ENCODE measurements around the gene C11orf71.

The C11orf71 gene

DNA sequence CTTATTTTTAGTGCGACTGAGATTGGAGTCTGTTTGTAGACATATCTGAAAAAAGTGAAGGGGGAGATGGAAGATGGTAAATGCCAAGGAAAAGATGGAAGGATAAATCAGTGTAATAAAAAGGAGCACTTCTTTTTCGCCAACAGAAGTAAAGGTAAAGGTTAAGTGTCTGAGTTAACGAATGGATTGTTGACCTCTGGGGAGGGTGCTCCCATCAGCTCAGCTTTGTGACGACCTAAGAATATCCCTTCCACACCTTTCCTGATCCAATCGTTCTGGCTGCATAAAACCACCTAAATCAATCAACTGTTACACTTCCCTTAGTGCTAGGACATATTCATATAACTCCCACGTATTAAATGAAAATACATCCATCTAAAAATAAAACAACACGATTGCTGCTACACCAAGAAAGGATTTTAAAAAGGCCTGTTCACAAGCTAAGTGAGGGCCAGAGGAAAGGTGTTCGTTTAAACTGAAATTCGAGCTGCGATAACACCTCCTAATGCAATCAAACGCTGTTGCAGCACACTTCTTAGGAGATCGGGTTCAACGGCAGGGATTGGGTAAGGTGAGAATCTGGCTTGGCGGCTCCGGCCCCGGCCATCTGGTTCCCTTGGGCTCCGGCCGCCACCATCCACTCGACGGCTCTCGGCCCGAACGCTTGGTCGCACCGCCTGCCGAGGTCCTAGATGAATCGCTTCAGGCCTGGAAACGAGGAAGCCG, 658 bp downstream of the C11orf71 start:
- DNase-seq (ENCODE audit: low read depth) = no peak

DNA sequence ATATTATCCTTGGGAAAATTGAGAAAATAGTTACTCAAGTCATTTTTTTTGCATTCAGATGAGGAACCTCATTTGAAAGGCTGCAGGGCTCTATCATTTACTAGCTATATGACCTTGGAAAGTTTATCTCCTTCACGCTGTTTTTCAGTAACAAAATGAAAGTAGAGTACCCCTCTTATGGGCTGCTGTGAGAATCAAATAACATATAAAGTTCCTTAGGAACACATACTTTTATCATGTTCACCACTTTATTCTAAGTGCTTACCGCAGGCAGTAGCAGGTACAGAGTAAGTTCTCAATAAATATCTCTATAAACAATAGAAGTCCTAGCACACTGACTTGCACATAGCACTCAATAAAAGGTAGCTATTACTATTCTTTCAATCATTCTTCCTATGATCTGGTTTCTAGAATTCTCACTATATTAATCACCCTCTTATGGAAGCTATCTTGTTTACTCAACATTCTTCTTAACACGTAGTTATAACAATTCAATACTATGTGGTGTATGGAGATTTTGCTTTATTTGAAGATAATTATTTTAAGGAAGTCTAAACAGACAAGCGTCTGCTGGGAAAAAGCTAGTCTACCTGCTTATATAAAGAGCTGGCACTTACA, 1.9 kb downstream of the C11orf71 start:
- no peak for DNase-seq (ENCODE audit: low read depth)

DNA sequence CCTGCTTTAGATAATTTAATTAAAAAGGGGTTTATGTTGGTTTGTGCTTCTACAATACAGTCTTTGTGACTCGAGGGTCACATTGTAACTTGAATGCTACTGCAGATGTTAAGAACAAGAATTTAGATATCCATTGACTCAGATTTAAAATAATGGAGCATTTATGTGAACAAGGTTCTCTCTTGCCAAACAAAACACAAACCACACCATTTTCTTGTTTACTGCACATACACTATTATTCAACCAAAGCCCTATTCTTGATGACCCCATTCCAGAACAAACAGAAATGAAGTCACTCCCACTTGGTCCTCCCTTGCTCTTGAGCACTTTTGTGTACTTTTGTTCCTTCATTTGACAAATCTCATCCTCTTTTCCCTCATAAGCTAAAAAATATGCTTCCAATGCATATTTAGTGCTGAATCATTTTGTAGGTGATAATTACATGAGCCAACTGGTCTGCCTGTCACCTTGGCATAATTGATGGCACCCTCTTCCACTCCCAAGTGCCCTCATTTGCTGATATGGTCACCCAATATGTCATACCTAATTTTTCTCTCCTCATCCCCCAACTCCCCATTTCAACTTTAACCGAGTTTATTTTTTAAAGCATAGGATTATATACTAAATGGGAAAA, 2.8 kb downstream of the C11orf71 start:
- DNase-seq (ENCODE audit: low read depth) = no peak

DNA sequence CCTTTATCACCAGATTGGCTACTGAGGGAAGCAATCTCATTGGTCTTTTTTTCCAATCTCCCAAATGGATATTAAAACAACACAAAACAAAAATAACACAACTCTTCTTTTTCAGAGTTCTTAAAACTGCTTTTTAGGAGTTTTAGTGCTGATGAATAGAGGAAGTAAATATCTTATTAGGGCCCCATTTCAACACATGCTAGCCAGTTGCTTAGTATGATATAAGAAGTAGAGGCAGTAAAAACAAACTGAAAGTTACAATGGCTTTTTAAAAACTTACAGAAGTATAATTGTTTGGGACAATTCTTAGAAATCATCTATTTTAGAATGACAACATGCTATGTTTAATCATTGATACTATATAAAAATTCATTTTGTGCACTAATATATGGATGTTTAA, 3.4 kb downstream of the C11orf71 start:
- no peak for DNase-seq (ENCODE audit: low read depth)

DNA sequence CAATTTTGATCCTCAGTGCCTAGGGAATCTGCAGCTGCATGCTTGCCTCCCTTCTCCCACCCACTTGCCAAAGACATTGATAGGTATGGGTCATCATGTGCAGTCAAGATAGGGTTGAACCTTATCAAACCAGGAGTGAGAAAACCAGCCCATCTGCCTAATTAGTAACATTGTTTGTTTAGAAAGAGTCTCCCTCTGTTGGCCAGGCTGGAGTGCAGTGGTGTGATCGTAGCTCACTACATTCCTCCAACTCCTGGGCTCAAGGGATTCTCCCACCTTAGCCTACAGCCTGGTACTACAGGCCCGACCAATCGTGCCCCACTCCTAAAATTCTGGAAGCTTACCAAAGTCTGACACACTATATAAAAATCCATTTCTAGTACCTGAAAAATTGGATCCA, 4.6 kb downstream of the C11orf71 start:
- no peak for DNase-seq (ENCODE audit: low read depth)

DNA sequence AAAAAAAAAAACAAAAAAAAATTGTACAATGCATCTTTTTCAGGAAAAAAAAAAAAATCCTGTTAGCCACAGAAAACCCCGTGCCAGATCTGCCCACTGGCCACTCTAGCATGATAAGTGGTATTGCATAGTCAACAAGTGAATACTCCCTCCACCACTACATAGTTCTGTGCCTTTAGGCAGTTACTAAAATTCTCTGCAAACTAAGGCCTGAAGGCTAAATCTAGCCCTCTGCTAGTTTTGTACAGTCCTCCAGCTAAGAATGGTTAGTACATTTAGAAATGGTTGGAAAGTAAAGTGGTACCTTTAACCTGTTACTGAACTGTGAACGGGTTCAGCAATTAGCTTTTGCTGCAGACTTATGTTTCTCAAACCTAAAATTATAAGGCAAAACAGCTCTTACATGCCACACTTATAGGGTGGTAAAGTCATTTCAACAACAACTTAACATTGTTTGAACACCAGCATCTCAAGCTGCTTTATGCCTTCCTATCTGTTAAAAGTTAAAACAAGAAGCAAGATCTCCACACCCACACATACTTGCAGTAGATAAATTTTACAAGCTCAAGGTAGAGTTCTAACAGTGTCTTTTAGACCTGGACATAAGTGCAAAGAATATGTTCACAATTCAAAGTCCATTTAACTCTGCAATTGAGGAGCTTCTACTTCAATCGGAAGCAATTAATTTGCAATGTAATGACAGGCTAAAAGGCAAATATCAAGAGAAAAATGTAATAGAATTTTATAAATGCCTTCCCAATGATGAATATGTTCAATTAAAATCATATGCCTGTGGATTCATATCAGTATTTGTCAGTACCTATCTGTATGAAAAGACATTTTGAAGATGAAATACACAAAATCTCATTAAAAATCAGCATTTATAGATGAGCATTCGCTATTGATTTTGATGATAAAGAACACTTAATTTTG, 7.3 kb downstream of the C11orf71 start:
- DNase-seq (ENCODE audit: low read depth) = no peak

DNA sequence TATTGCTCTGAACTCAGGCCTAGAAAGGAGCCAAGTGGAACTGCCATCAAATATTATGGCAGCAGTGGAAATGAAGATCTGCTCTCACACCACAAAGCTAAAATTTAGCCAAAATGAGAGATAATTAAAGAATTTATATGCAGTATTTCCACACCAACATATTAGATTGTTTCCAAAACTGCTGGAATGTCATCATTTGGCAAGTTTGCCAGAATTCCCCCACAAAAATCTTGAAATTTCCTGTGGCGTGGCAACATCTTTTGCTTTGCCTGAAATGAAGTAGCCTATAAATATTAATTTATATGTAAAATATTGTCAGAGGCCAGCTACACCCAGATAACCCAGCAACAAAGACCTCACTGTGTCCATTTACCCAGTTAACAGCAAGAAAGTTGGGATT, 13.8 kb downstream of the C11orf71 start:
- DNase-seq (ENCODE audit: low read depth) = no peak

DNA sequence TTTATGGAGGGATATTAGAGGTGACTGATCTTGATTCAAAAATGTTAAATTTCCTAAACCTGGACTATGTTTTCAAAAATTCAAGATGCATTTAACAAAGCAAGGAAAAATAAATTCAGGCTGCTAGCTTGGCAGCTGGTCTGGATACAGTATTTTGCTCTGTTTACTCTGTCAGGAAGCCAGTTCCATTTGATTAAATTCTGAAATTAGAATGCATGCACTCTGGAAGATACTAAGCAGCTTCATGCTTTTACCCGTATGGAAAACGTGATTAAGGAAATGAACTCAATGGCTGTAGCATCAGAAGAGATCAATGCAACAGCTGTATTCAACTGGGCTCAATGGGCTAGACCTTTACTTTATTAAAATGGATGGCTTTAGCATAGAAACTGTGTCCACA, 14.2 kb downstream of the C11orf71 start:
- DNase-seq (ENCODE audit: low read depth) = no peak

DNA sequence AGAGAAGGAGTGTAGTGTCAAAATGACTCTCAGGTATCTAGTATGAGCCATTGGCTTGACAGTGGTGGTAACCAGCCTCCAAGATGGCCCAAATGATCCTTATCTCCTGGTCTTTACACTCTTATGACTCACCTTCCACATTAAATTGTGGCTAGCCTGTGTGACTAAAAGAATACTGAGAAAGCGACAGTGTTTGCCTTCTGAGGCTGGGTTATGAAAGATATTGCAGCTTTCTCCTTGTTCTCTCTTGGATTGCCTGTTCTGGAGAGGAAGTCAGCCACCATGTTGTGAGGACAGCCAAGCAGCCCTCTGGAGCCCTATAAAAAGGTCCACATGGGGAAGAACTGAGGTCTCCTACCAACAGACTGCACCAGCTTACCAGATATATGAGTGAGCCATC, 15.8 kb downstream of the C11orf71 start:
- DNase-seq (ENCODE audit: low read depth) = no peak

DNA sequence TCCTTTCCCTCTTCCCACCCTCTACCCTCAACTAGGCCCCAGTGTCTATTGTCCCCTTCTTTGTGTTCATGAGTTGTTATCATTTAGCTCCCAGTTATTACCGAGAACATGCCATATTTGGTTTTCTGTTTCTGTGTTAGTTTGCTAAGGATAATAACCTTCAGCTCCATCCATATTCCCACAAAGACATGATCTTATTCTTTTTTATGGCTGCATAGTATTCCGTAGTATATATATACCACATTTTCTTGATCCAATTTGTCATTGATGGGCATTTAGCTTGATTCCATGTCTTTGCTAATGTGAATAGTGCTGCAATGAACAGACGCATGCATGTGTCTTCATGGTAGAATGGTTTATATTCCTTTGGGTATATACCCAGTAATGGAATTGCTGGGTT, 17.8 kb downstream of the C11orf71 start:
- no peak for DNase-seq (ENCODE audit: low read depth)

DNA sequence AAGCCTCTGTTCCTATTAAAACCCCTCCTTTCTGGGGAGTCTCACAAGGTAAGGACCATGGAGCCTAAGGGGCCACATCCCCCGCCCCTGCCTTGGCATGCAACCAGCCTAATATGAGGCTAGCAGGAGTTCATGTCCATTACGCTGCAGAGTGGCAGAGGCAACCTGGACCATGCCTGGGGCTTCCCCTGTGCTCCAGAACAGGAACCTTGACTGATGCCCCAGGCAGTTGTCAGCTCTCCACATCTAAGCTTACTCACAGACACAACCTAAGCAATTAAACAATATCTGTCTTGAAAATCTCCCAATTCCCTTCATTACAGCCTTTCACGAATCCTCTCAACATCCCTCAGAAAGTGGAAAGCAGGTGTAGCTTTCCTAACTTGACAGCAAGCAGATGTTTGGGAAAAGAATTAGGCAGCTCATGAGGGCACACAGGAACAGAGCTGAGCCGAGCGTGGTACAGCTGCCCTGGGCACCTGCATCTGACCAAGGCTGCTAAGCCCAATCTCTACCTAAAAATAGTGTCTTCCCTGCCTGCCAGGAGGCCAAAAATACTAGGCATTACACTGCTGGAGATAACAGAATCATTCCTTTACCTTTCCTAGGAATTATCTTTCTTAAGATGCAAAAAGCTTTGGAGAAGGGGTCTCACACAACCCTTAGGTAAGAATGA, 20.8 kb downstream of the C11orf71 start:
- no peak for DNase-seq (ENCODE audit: low read depth)

DNA sequence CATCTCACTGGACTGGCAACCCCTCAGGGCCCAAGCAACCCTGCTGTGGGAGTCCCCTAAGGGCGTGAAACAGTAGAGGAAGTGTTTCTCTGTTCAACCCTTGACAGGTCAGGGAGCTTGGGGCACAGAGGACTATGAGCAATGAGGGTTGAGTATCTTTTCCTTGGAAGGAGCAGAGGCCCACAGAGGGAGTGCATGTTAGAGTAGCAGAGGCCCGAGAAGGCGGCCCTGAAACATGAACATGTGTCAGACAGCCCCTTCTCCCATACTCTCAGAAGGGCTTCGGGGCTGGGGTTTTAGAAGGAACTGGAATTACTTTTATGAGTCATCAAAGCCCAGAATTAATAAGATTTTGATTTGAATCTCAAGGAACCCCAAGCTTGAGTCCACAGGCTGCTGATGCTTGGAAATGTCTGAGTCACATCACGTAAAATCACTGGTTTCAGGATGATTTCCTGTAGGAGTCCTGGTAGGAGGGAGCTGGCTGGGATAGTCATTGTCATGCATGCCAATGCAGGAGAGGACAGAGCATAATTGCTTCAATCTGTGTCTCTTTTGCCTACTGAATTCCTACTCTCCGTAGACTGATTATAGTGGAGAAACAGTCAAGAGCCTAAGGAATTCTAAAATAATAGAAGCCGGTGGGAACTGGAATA, 22.6 kb downstream of the C11orf71 start:
- DNase-seq (ENCODE audit: low read depth) = no peak

DNA sequence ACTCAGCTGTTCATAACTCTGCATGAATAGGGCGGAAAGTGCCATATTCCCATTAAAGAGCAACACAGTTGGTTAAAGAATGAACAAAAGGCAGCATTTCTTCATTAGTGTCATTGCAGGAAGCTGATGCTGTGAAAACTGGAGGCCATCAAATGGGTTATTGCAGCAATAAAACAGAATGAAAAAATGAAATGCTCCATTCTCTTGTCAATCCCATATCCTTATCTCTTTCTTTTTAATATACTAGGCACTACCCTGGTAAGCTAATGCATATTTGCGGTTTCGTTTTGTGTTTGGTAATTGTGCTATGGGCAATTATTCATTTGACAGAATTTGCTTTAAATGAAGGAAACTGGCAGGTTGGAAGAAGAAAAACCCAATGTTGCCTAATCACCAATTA, 25.3 kb downstream of the C11orf71 start:
- DNase-seq (ENCODE audit: low read depth) = no peak

DNA sequence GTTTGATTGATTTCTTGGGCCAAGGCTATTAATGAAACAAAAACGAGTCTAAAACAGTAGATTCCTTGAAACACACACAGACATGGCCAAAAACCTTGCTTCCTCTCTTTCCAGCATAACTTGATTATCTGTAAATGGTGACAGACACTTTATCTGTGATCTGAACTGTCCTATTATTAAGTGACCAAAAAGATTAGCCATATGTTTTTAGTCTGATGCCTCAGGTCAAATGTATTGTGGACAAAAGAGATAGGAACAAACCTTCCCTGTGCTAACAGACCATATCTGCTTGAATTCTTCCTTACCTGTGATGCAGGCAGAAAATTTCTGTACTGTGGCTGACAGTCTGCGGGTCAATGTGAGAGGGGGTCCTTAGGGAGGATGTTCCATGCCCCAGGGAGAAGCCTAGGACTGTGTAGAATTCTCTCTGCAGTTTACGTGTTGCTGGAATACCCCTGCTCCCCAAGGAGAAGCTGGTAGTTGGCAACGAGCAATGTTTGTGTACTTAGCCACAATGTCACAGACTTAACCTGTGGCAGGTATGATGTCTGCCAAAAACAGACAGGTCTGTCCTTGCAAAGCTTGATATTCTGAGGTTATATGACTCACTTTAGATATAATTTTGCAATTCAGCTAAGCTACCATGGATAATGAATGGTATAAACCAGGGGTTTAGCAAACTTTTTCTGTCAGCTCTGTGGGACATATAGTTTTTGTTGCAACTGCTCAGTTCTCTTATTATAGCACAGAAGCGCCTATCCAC, 31.2 kb downstream of the C11orf71 start:
- DNase-seq (ENCODE audit: low read depth) = no peak

DNA sequence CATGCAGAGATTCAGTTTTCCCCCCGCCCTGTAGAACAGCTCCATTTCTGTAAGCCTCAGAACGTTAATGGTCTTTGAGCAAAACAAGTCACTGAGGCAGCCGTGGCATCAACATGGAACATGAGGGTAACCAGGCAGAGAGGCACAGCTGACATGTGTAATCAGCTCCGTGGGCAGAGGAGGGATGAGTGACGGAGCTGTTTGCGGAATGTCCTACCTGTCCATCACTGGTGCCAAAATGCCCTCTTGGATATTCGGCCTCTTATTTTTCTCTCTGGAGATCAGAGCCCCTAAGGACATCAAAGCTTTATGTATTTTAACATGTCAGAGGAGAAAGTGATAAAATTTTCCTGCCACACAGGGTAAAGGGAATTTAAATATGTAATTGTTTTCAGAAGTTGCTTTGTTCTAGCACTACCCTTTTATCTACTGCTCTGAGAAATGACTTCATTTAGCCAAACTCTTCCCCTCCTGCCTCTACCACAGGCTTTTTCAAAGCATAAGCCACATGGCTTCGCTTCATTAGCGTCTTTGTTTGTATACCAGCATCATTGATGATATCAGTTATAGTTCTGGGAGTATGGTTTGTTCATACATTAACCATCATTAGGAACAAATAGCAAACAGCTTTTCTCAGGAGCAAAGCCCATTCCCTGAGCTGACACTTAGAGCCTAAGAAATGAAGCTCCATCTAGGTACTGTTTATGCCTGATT, 32.9 kb downstream of the C11orf71 start:
- DNase-seq (ENCODE audit: low read depth) = no peak

DNA sequence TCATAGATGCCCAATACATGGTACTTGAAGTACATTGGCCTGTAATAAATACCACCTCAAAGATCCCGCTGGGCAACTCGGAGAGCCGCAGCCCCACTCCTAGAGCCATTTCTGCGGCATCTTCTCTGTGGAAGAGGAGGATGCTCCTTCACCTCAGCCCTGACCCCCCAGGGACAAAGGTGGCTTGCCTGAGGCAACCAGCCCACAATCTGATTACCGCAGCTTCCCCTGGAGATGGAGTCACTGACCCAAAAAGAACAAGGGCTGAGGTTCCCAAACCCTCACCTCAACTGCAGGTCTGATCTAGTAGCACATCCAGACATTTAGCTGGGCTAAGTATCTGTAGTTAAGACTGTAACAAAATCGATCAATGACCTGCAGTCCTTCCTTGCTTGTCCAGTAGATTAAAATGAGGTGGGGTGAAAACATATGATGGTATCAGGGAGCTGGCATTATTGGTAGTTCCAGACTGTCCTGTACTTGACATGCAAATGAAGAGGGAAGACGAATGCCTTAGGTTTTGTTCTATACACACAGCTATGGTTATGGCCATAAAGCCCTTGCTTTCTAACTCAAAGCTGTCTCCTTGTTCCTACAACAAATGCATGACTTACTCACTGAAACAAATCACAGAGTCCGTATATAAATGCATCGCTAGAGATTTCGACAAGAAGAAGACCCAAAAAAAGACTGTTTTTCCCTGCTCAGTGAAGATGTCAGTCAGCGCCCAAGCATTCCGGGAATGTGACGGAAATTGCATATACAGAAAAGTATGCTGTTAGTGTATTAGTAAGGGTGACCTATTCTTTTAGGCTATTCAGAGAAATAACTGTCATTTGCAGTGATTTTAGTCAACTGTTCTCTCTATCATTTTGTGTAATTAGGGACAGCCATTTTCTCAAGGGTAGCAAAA, 33.7 kb downstream of the C11orf71 start:
- DNase-seq (ENCODE audit: low read depth) = no peak

DNA sequence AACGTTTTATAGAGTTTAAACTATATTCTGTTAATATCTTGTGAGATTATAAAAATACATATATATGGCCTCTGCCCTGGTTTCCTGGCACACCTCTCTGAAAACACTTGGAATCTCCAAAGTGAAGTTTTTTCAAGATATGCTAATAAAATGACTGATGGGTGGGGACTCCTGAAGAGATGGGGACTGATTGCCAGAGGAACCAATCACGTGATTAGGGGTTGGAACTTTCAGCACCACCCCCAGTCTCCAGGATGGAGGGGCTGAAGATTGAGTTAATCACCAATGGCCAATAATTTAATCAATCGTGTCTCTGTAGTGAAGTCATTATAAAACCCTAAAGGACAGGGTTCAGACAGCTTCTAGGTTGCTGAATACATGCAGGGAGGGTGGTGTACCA, 37.4 kb downstream of the C11orf71 start:
- DNase-seq (ENCODE audit: low read depth) = no peak

DNA sequence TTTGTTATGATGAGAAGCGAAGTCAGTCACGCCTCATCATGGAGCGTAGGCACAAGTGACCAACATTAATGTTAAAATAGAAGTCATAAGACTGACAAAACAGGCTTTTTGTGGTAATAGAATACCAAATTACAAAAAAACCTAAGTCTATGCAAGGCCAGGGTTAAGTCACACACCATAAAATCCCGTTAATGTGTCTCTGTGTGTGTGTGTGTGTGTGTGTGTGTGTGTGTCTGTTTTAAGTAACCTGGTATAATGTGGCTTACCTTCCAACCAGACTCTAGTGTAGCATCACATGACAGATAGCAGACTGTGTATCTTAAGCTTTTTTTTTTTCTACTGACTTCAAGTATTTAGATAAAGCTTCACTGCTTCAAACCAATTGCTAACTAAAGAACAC, 38.0 kb downstream of the C11orf71 start:
- no peak for DNase-seq (ENCODE audit: low read depth)

DNA sequence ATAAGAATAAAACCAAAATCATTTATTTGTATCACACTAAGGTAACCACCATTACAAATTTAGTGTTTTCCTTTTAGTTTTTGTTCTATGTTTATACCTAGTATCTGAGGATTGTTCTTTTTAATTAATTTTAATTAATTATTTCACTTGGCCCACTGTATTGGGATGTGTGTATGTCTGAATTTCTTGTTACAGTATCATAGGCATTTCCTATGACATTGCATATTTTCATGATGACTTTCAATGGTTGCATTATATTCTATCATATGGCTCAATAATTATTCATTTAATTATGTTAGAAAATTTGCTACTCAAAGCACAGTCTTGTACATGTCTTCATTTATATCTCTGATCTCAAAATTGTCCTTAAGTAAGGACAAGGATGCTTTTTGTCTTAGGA, 41.0 kb downstream of the C11orf71 start:
- no peak for DNase-seq (ENCODE audit: low read depth)
